Measurements from ENCODE around the gene LRGUK. TPM values are rescaled to one million over a fixed set of nuclear protein-coding genes. Genes with fewer than 3 reads are reported as not detected.

LRGUK gene
- total RNA-seq, 1 experiment from 2014 or later = 1.0 TPM

- no peak overlapping the region for H3K9ac ChIP-seq (ENCODE audit: low read length)
- H3K27ac ChIP-seq (ENCODE audit: low read length) = no peak overlapping the region
- ATAC-seq (peak; percentile 97), DNase-seq (peak; percentile 72)
- no TSS peak for BruUV-seq (replicated peaks)
- CTCF ChIA-PET = interaction anchor here (0.5 to 1.1 kb wide), 11 partner anchors 10 to 1539 kb away, joined by 3 to 20 read pairs (median 4); no protein-coding TSS in a partner anchor
- H3K79me2 ChIP-seq (ENCODE audit: low read length) = no peaks in the 10 kb centered on the region
- POLR2A ChIA-PET (ENCODE audit: unreplicated experiment) = interaction anchor here (0.6 kb wide), 1 partner anchor 213 kb away, joined by 9 read pairs; no protein-coding TSS in a partner anchor
- H2AFZ ChIP-seq (ENCODE audit: low read length) = peak overlapping the region; percentile 52; the same call in 1 of the 2 replicates
- TF ChIP-seq CTCF (conservative IDR thresholded peaks at IDR 0.05; ENCODE audit: low read depth, low read length) = peak; percentile 90
- no peak for TF ChIP-seq EZH2 (IDR thresholded peaks at IDR 0.05; ENCODE audit: low read length, unreplicated experiment)
- H3K4me3 ChIP-seq (ENCODE audit: low read length) = no peak overlapping the region
- no peaks in the 10 kb centered on the region for H3K9me3 ChIP-seq (ENCODE audit: low read length)
- H3K4me2 ChIP-seq (ENCODE audit: low read length) = peak overlapping the region; percentile 50; the same call in 1 of the 2 replicates
- H3K9me2 ChIP-seq (replicated peaks; ENCODE audit: low read length) = no peaks in the 10 kb centered on the region
- H4K20me1 ChIP-seq (ENCODE audit: low read length) = no peaks in the 10 kb centered on the region
- no peaks in the 10 kb centered on the region for H3F3A ChIP-seq (ENCODE audit: low read length, unreplicated experiment)
- intact Hi-C loops (cut with micrococcal nuclease) = loop anchor here (1.0 to 10.0 kb wide), 5 partner anchors 109 to 396 kb away; no protein-coding TSS in a partner anchor
- no peaks in the 10 kb centered on the region for H3K36me3 ChIP-seq (ENCODE audit: low read depth, low read length)
- no peaks in the 10 kb centered on the region for H3K4me1 ChIP-seq (ENCODE audit: insufficient read depth, low read length)
- no peaks in the 10 kb centered on the region for H3K27me3 ChIP-seq (ENCODE audit: low read length)
These were observed 14.0 kb downstream of the LRGUK start for GRCh38 chr7:134140889-134141867.

GRCh38 chr7:134141868-134142264 is 14.7 kb downstream of the LRGUK start:
- CTCF ChIA-PET = interaction anchor here (0.7 to 1.1 kb wide), 5 partner anchors 20 to 279 kb away, joined by 3 to 20 read pairs (median 10); no protein-coding TSS in a partner anchor
- Histone ChIP-seq H3K27ac (ENCODE audit: low read length) (no peak overlapping the region), H2AFZ (ENCODE audit: low read length) (no peak overlapping the region), H3K4me2 (ENCODE audit: low read length) (no peak overlapping the region), H3K4me1 (ENCODE audit: insufficient read depth, low read length) (no peaks in the 10 kb centered on the region), H3F3A (ENCODE audit: low read length, unreplicated experiment) (no peaks in the 10 kb centered on the region), H4K20me1 (ENCODE audit: low read length) (no peaks in the 10 kb centered on the region), H3K9me3 (ENCODE audit: low read length) (no peaks in the 10 kb centered on the region), H3K4me3 (ENCODE audit: low read length) (no peak overlapping the region), H3K27me3 (ENCODE audit: low read length) (no peaks in the 10 kb centered on the region), H3K36me3 (ENCODE audit: low read depth, low read length) (no peaks in the 10 kb centered on the region), H3K9ac (ENCODE audit: low read length) (no peak overlapping the region), H3K79me2 (ENCODE audit: low read length) (no peaks in the 10 kb centered on the region), H3K9me2 (replicated peaks; ENCODE audit: low read length) (no peaks in the 10 kb centered on the region)
- intact Hi-C loops (cut with micrococcal nuclease) = loop anchor here (1.0 to 10.0 kb wide), 5 partner anchors 110 to 397 kb away; no protein-coding TSS in a partner anchor
- POLR2A ChIA-PET (ENCODE audit: unreplicated experiment) = no interaction called here
- ATAC-seq = no peak
- BruUV-seq (replicated peaks) = no TSS peak
- DNase-seq = no peak
- no peak for TF ChIP-seq CTCF (conservative IDR thresholded peaks at IDR 0.05; ENCODE audit: low read depth, low read length)
- TF ChIP-seq EZH2 (IDR thresholded peaks at IDR 0.05; ENCODE audit: low read length, unreplicated experiment) = no peak
- no peak for TF ChIP-seq EZH2phosphoT487 (IDR thresholded peaks at IDR 0.05; ENCODE audit: borderline replicate concordance, low read length)
